HepG2 (cell line): ENCODE results near the gene C9orf50. TPM values are rescaled to one million over a fixed set of nuclear protein-coding genes. Genes with fewer than 3 reads are reported as not detected.
A peak's percentile ranks its signal among the peaks of the same experiment; 100 is the strongest.

Experiments used
- E2F5 ChIP-seq: sonication (generic); formaldehyde crosslinking; conservative IDR thresholded peaks from 2 replicates; pipeline ENCODE4 v1.4.0; 2020; ENCODE audit warnings: missing genetic modification reagents
- FOXP1 ChIP-seq, 2 experiments: fragments of 450-650 bp in 1 of 2; IDR thresholded peaks; 2 replicates each; pipeline ENCODE4 v1.6.1; 2017 to 2018; ENCODE audit warnings: antibody characterized with exemption in 1 of 2
- GLMP ChIP-seq: sonication (generic); formaldehyde crosslinking; IDR thresholded peaks from 2 replicates; pipeline ENCODE4 v1.9.0; 2021; ENCODE audit warnings: missing genetic modification reagents, mild to moderate bottlenecking, borderline replicate concordance
- KLF13 ChIP-seq: sonication (generic); formaldehyde crosslinking; IDR thresholded peaks from 2 replicates; pipeline ENCODE4 v1.4.0; 2020; ENCODE audit warnings: mild to moderate bottlenecking, missing genetic modification reagents
- LBX2 ChIP-seq: sonication (generic); formaldehyde crosslinking; IDR thresholded peaks from 2 replicates; pipeline ENCODE4 v1.5.0; 2020; ENCODE audit warnings: missing genetic modification reagents, mild to moderate bottlenecking, borderline replicate concordance
- MXI1 ChIP-seq: IDR thresholded peaks from 3 replicates; pipeline ENCODE4 v1.6.1; 2012; ENCODE audit warnings: low read depth, low read length, inconsistent platforms, borderline replicate concordance
- NR2C2 ChIP-seq: sonication (generic); formaldehyde crosslinking; IDR thresholded peaks from 2 replicates; pipeline ENCODE4 v1.4.0; 2020; ENCODE audit warnings: missing genetic modification reagents, mild to moderate bottlenecking, moderate library complexity, borderline replicate concordance
- PREB ChIP-seq: sonication (generic); formaldehyde crosslinking; IDR thresholded peaks from 2 replicates; pipeline ENCODE4 v1.4.0; 2020; ENCODE audit warnings: missing genetic modification reagents
- SAP130 ChIP-seq: IDR thresholded peaks from 2 replicates; pipeline ENCODE4 v1.6.1; 2016; ENCODE audit warnings: low read depth
- ZEB1 ChIP-seq: IDR thresholded peaks from 2 replicates; pipeline ENCODE4 v1.6.1; 2012; ENCODE audit warnings: mild to moderate bottlenecking, low read depth, inconsistent platforms; ENCODE audit not compliant: insufficient replicate concordance
- ZNF878 ChIP-seq: sonication (generic); formaldehyde crosslinking; IDR thresholded peaks from 2 replicates; pipeline ENCODE4 v1.8.1; 2023; ENCODE audit warnings: mild to moderate bottlenecking, missing genetic modification reagents, moderate library complexity
- polyA plus RNA-seq, 8 experiments: library from polyadenylated mRNA; depleted of rRNA in 3 of 8; stranded (reverse) in 7 of 8; unstranded in 1 of 8; fragments of >200 nt; fragmentation: Illumina TruSeq in 4 of 8; extraction: Trizol in 4 of 8; gene quantifications; 2 replicates each; pipeline versions ENCODE4 v1.2.1 to v1.2.3, GENCODE V29; 2011 to 2016; ENCODE audit warnings: low read depth in 4 of 8, missing spikeins in 1 of 8, mixed read lengths in 1 of 8; ENCODE audit not compliant: insufficient read depth in 1 of 8
- total RNA-seq, 5 experiments: library from RNA; depleted of rRNA; stranded (reverse); fragments of >200 nt; fragmentation: Illumina TruSeq; extraction: Trizol; gene quantifications; 2 replicates each; pipeline ENCODE4 v1.2.3, GENCODE V29; 2016; ENCODE audit warnings: low read depth in 1 of 5
- TF ChIP-seq, protein P1 (sequence below): sonication (generic); formaldehyde crosslinking; IDR thresholded peaks from 2 replicates; pipeline ENCODE4 v1.4.0; 2020; ENCODE audit warnings: missing genetic modification reagents
- TF ChIP-seq, protein P2 (sequence below): sonication (generic); formaldehyde crosslinking; IDR thresholded peaks from 2 replicates; pipeline ENCODE4 v1.4.0; 2020; ENCODE audit warnings: mild to moderate bottlenecking, missing genetic modification reagents

C9orf50 gene
- total and polyA plus RNA-seq, 2 of the 13 experiments (the other 11 are each of a cell fraction or from before 2014, with no cell fraction given) = not detected

- no peak for TF ChIP-seq PREB (CRISPR knock-in tag)
- TF ChIP-seq LBX2 (CRISPR knock-in tag) = no peak
- TF ChIP-seq ZNF878 (CRISPR knock-in tag) = no peak
- no peak for TF ChIP-seq KLF13 (CRISPR knock-in tag)
- no peak for TF ChIP-seq E2F5 (CRISPR knock-in tag)
- TF ChIP-seq NR2C2 (CRISPR knock-in tag) = peak; percentile 5; the same call in 1 of the 2 replicates
- no peak for TF ChIP-seq SAP130 (CRISPR knock-in tag)
- TF ChIP-seq, protein P1, sequence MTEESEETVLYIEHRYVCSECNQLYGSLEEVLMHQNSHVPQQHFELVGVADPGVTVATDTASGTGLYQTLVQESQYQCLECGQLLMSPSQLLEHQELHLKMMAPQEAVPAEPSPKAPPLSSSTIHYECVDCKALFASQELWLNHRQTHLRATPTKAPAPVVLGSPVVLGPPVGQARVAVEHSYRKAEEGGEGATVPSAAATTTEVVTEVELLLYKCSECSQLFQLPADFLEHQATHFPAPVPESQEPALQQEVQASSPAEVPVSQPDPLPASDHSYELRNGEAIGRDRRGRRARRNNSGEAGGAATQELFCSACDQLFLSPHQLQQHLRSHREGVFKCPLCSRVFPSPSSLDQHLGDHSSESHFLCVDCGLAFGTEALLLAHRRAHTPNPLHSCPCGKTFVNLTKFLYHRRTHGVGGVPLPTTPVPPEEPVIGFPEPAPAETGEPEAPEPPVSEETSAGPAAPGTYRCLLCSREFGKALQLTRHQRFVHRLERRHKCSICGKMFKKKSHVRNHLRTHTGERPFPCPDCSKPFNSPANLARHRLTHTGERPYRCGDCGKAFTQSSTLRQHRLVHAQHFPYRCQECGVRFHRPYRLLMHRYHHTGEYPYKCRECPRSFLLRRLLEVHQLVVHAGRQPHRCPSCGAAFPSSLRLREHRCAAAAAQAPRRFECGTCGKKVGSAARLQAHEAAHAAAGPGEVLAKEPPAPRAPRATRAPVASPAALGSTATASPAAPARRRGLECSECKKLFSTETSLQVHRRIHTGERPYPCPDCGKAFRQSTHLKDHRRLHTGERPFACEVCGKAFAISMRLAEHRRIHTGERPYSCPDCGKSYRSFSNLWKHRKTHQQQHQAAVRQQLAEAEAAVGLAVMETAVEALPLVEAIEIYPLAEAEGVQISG (CRISPR knock-in tag) = no peak
- TF ChIP-seq, protein P2, sequence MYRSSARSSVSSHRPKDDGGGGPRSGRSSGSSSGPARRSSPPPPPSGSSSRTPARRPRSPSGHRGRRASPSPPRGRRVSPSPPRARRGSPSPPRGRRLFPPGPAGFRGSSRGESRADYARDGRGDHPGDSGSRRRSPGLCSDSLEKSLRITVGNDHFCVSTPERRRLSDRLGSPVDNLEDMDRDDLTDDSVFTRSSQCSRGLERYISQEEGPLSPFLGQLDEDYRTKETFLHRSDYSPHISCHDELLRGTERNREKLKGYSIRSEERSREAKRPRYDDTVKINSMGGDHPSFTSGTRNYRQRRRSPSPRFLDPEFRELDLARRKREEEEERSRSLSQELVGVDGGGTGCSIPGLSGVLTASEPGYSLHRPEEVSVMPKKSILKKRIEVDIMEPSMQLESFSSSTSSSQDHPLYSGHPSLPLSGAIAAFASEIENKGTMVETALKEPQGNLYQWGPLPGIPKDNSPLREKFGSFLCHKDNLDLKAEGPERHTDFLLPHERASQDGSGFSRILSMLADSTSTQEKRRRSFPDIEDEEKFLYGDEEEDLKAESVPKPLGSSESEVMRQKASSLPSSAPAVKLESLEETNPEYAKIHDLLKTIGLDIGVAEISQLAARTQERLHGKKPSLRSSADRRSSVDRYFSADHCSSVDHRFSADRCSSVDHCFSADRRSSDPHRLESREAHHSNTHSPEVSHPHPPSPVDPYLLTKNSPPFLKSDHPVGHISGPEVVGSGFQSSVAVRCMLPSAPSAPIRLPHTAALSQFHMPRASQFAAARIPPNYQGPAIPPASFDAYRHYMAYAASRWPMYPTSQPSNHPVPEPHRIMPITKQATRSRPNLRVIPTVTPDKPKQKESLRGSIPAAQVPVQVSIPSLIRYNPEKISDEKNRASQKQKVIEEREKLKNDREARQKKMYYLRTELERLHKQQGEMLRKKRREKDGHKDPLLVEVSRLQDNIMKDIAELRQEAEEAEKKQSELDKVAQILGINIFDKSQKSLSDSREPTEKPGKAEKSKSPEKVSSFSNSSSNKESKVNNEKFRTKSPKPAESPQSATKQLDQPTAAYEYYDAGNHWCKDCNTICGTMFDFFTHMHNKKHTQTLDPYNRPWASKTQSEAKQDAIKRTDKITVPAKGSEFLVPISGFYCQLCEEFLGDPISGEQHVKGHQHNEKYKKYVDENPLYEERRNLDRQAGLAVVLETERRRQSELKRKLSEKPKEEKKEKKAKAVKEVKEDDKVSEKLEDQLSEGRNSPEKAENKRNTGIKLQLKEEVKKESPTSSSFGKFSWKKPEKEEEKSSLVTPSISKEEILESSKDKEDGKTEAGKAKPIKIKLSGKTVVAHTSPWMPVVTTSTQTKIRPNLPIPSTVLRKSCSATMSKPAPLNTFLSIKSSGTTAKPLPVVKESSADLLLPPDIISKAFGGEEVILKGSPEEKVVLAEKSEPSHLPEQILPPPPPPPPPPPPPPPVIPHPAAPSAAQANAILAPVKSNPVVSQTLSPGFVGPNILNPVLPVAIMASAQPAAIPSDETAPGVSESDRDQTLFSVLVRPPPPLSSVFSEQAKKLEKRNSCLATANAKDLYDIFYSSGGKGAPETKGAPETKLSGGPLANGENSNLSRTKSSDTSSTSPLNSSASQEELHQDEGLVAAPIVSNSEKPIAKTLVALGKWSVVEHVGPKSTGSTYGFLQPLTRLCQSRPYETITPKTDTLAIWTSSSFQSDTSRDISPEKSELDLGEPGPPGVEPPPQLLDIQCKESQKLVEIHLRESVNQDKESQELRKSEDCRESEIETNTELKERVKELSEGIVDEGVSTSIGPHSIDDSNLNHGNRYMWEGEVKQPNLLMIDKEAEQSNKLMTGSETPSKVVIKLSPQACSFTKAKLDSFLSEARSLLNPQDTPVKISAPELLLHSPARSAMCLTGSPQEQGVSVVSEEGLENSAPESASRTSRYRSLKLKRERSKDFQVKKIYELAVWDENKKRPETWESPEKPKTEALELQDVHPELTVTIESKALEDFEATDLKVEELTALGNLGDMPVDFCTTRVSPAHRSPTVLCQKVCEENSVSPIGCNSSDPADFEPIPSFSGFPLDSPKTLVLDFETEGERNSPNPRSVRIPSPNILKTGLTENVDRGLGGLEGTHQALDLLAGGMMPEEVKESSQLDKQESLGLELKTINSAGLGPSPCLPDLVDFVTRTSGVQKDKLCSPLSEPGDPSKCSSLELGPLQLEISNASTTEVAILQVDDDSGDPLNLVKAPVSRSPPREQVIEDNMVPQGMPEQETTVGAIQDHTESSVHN (CRISPR knock-in tag) = no peak
- no peak for TF ChIP-seq MXI1
- TF ChIP-seq GLMP = no peak
- TF ChIP-seq FOXP1 (IDR thresholded peaks at IDR 0.05) = no peak
- TF ChIP-seq FOXP1 (CRISPR knock-in tag; IDR thresholded peaks at IDR 0.05) = no peak
- TF ChIP-seq ZEB1 = no peak
Measured at GRCh38 chr9:129607027-129607387, 13.9 kb downstream of the C9orf50 start (continued).
